GM12878 (cell line): ENCODE results near the gene ARHGAP15.

ENCODE experiments used
- CHD4 ChIP-seq: fragments of 200-600 bp; sonication (generic); IDR thresholded peaks from 2 replicates; pipeline ENCODE4 v1.6.1; 2016; ENCODE audit warnings: mild to moderate bottlenecking
- EP300 ChIP-seq, 2 experiments: fragments of 150-350 bp in 1 of 2; IDR thresholded peaks; 2 replicates each; pipeline ENCODE4 v1.6.1; 2011 to 2012; ENCODE audit warnings: low read depth in 2 of 2, low read length in 2 of 2, borderline replicate concordance in 1 of 2, improper control_type of control experiment in 1 of 2, inconsistent platforms in 1 of 2; ENCODE audit not compliant: control insufficient read depth in 1 of 2
- HCFC1 ChIP-seq: fragments of 150-350 bp; IDR thresholded peaks from 2 replicates; pipeline ENCODE4 v1.6.1; 2014; ENCODE audit warnings: low read length
- LARP7 ChIP-seq: fragments of 450-650 bp; IDR thresholded peaks from 2 replicates; pipeline ENCODE4 v1.6.1; 2017; ENCODE audit warnings: mild to moderate bottlenecking
- POLR2A ChIP-seq: IDR thresholded peaks from 2 replicates; pipeline ENCODE4 v1.6.1; 2011; ENCODE audit warnings: low read depth, mild to moderate bottlenecking, low read length
- TF ChIP-seq, protein P1 (sequence below), 3 experiments: IDR thresholded peaks in 2 of 3; conservative IDR thresholded peaks in 1 of 3; 2 replicates each; pipeline ENCODE4 v1.5.1; 2011; ENCODE audit warnings: low read depth in 3 of 3, low read length in 3 of 3, mild to moderate bottlenecking in 3 of 3, control low read depth in 2 of 3, moderate library complexity in 2 of 3, inconsistent platforms in 1 of 3, mixed read lengths in 1 of 3; ENCODE audit not compliant: control insufficient read depth in 2 of 3, insufficient read depth in 1 of 3; ENCODE audit errors: extremely low read depth in 1 of 3
- TF ChIP-seq, protein P2 (sequence below): IDR thresholded peaks from 2 replicates; pipeline ENCODE4 v1.6.1; 2011; ENCODE audit warnings: low read depth, low read length, improper control_type of control experiment, borderline replicate concordance
- TF ChIP-seq, protein P3 (sequence below): IDR thresholded peaks from 2 replicates; pipeline ENCODE4 v1.6.1; 2011; ENCODE audit warnings: low read depth, mild to moderate bottlenecking, low read length, moderate library complexity, borderline replicate concordance; ENCODE audit errors: extremely low read depth

DNA sequence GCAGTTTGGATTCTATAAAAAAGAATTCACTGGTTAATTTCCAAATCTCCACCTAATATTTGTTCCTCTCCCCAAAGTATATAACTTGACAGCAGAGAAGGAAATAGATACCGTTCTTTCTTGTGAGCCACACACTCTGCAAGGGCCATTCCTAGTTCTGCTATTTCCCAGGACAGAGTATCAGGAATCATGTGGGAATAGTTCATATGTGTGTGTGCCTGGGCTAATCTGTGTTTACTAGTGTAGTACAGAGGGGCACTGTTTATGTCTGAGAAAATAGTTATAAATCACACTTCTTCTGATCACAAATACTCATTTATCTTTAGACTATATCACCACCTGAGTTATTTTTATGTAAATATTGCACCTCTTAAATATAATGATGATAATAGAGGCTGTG, 296.7 kb downstream of the ARHGAP15 start:
- TF ChIP-seq, protein P1, sequence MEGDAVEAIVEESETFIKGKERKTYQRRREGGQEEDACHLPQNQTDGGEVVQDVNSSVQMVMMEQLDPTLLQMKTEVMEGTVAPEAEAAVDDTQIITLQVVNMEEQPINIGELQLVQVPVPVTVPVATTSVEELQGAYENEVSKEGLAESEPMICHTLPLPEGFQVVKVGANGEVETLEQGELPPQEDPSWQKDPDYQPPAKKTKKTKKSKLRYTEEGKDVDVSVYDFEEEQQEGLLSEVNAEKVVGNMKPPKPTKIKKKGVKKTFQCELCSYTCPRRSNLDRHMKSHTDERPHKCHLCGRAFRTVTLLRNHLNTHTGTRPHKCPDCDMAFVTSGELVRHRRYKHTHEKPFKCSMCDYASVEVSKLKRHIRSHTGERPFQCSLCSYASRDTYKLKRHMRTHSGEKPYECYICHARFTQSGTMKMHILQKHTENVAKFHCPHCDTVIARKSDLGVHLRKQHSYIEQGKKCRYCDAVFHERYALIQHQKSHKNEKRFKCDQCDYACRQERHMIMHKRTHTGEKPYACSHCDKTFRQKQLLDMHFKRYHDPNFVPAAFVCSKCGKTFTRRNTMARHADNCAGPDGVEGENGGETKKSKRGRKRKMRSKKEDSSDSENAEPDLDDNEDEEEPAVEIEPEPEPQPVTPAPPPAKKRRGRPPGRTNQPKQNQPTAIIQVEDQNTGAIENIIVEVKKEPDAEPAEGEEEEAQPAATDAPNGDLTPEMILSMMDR (IDR thresholded peaks at IDR 0.05 in 2 of 3, conservative IDR thresholded peaks at IDR 0.05 in 1 of 3; ENCODE audit: control insufficient read depth in 2 of 3, extremely low read depth in 1 of 3, insufficient read depth in 1 of 3, low read depth in 3 of 3, low read length in 3 of 3): no peak
- TF ChIP-seq LARP7 (no peak), EP300 (IDR thresholded peaks at IDR 0.05; ENCODE audit: borderline replicate concordance in 1 of 2, control insufficient read depth in 1 of 2, low read depth in 2 of 2, low read length in 2 of 2) (no peak), CHD4 (no peak), HCFC1 (no peak), POLR2A (no peak)
- TF ChIP-seq, protein P2, sequence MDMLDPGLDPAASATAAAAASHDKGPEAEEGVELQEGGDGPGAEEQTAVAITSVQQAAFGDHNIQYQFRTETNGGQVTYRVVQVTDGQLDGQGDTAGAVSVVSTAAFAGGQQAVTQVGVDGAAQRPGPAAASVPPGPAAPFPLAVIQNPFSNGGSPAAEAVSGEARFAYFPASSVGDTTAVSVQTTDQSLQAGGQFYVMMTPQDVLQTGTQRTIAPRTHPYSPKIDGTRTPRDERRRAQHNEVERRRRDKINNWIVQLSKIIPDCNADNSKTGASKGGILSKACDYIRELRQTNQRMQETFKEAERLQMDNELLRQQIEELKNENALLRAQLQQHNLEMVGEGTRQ: no peak
- TF ChIP-seq, protein P3, sequence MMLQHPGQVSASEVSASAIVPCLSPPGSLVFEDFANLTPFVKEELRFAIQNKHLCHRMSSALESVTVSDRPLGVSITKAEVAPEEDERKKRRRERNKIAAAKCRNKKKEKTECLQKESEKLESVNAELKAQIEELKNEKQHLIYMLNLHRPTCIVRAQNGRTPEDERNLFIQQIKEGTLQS: no peak
